HG03558 (cell line): ENCODE measurements around the gene RPA1.
"Not testable (repeated sequence)": the region's sequence is repeated elsewhere in the genome, so short reads cannot be mapped to it uniquely, and the experiment has no call there.

ENCODE experiments used
- ATAC-seq: cut with Tn5 transposase; IDR thresholded peaks from one replicate; pipeline ENCODE4 v1.9.1; 2021; ENCODE audit warnings: moderate number of reproducible peaks; ENCODE audit not compliant: unreplicated experiment; ENCODE audit errors: extremely low read depth

RPA1 gene

GRCh38 chr17:1872976-1873375 is 43.2 kb downstream of the RPA1 start:
- ATAC-seq: no peak

- no peak for ATAC-seq
Observed at GRCh38 chr17:1873418-1873817, 43.6 kb downstream of the RPA1 start.

- ATAC-seq: no peak
Observed at GRCh38 chr17:1875597-1875996, 45.8 kb downstream of the RPA1 start.

GRCh38 chr17:1878419-1879121 is 48.8 kb downstream of the RPA1 start:
- no peak for ATAC-seq

GRCh38 chr17:1880851-1881630 is 51.2 kb downstream of the RPA1 start:
- ATAC-seq: no peak

GRCh38 chr17:1882836-1883235 is 53.0 kb downstream of the RPA1 start:
- ATAC-seq: no peak

GRCh38 chr17:1883536-1883935 is 53.7 kb downstream of the RPA1 start:
- no peak for ATAC-seq

GRCh38 chr17:1888741-1889140 is 58.9 kb downstream of the RPA1 start:
- ATAC-seq: no peak

GRCh38 chr17:1890758-1891450 is 61.1 kb downstream of the RPA1 start:
- ATAC-seq: no peak

GRCh38 chr17:1894753-1895339 is 65.0 kb downstream of the RPA1 start:
- ATAC-seq: no peak

- not testable (repeated sequence) for ATAC-seq
Observed at GRCh38 chr17:1895479-1895878, 65.7 kb downstream of the RPA1 start.

- no peak for ATAC-seq
Observed at GRCh38 chr17:1896243-1897104, 66.7 kb downstream of the RPA1 start.

- ATAC-seq: no peak
Observed at GRCh38 chr17:1897105-1897656, 67.4 kb downstream of the RPA1 start.

- ATAC-seq: no peak
Observed at GRCh38 chr17:1898332-1898731, 68.5 kb downstream of the RPA1 start.

GRCh38 chr17:1898872-1899271 is 69.1 kb downstream of the RPA1 start:
- no peak for ATAC-seq

GRCh38 chr17:1899403-1900000 is 69.7 kb downstream of the RPA1 start:
- ATAC-seq: no peak

- ATAC-seq: no peak
Observed at GRCh38 chr17:1904273-1905182, 74.7 kb downstream of the RPA1 start.

- ATAC-seq: no peak
Observed at GRCh38 chr17:1905190-1905913, 75.5 kb downstream of the RPA1 start.
